Smooth muscle cell (in vitro differentiated cells): ENCODE results near the gene HYKK. TPM values are rescaled to one million over a fixed set of nuclear protein-coding genes. Genes with fewer than 3 reads are reported as not detected.
"Not testable (repeated sequence)": the region's sequence is repeated elsewhere in the genome, so short reads cannot be mapped to it uniquely, and the experiment has no call there.

Source experiments
- DNase-seq: peaks from one replicate; lab custom pipeline; 2025; ENCODE audit not compliant: unreplicated experiment; lab: John Stamatoyannopoulos, UW
- H2AFZ ChIP-seq: fragments of 200-600 bp; sonication (generic); 2 replicates; pipeline ENCODE4 v1.6.0; 2016; ENCODE audit warnings: antibody characterized with exemption, low read depth, mild to moderate bottlenecking
- H3F3A ChIP-seq: fragments of 200-600 bp; sonication (generic); 2 replicates; pipeline ENCODE4 v1.6.0; 2017; ENCODE audit warnings: antibody characterized with exemption, low read depth
- H3K27ac ChIP-seq: fragments of 200-600 bp; sonication (generic); 2 replicates; pipeline ENCODE4 v1.5.1; 2016; ENCODE audit warnings: low read depth, mild to moderate bottlenecking
- H3K27me3 ChIP-seq: fragments of 200-600 bp; sonication (generic); 2 replicates; pipeline ENCODE4 v1.6.1; 2016; ENCODE audit warnings: low read depth, mild to moderate bottlenecking
- H3K36me3 ChIP-seq: fragments of 200-600 bp; sonication (generic); 2 replicates; pipeline ENCODE4 v1.5.1; 2016; ENCODE audit warnings: low read depth
- H3K4me1 ChIP-seq: fragments of 200-600 bp; sonication (generic); 2 replicates; pipeline ENCODE4 v1.5.1; 2016; ENCODE audit warnings: low read depth
- H3K4me2 ChIP-seq: fragments of 200-600 bp; sonication (generic); 2 replicates; pipeline ENCODE4 v1.6.0; 2016; ENCODE audit warnings: mild to moderate bottlenecking
- H3K4me3 ChIP-seq: fragments of 200-600 bp; sonication (generic); 2 replicates; pipeline ENCODE4 v1.5.1; 2016; ENCODE audit warnings: mild to moderate bottlenecking
- H3K79me2 ChIP-seq: fragments of 200-600 bp; sonication (generic); 2 replicates; pipeline ENCODE4 v1.6.0; 2016; ENCODE audit warnings: low read depth, mild to moderate bottlenecking
- H3K9ac ChIP-seq: fragments of 200-600 bp; sonication (generic); 2 replicates; pipeline ENCODE4 v1.6.0; 2016; ENCODE audit warnings: low read depth
- H3K9me3 ChIP-seq: fragments of 200-600 bp; sonication (generic); replicated peaks from 2 replicates; pipeline ENCODE4 v1.5.1; 2016; ENCODE audit warnings: low read depth
- H4K20me1 ChIP-seq: fragments of 200-600 bp; sonication (generic); 2 replicates; pipeline ENCODE4 v1.6.0; 2016; ENCODE audit warnings: low read depth
- CTCF ChIP-seq: fragments of 200-600 bp; sonication (generic); IDR thresholded peaks from 2 replicates; pipeline ENCODE4 v1.5.1; 2017; ENCODE audit warnings: borderline replicate concordance, mild to moderate bottlenecking, antibody characterized with exemption; ENCODE audit not compliant: insufficient read depth, poor library complexity, severe bottlenecking
- WGBS: methylation state at CpG from one replicate; pipeline ENCODE4 v1.1.7; 2016; ENCODE audit warnings: low lambda C conversion rate; 5-methylcytosine and 5-hydroxymethylcytosine counted together
- polyA plus RNA-seq: library from polyadenylated mRNA; unstranded; fragments of >200 nt; fragmentation: Nextera tagmentation; extraction: Ambion mirVana; gene quantifications from 2 replicates; pipeline ENCODE4 v1.2.1, GENCODE V29; 2016
- total RNA-seq: library from RNA; depleted of rRNA; stranded (reverse); fragments of >200 nt; gene quantifications from 2 replicates; pipeline ENCODE4 v1.2.3, GENCODE V29; 2014

The HYKK gene
- total and polyA plus RNA-seq, 2 experiments from 2014 or later = 0.54 to 2.4 TPM

DNA sequence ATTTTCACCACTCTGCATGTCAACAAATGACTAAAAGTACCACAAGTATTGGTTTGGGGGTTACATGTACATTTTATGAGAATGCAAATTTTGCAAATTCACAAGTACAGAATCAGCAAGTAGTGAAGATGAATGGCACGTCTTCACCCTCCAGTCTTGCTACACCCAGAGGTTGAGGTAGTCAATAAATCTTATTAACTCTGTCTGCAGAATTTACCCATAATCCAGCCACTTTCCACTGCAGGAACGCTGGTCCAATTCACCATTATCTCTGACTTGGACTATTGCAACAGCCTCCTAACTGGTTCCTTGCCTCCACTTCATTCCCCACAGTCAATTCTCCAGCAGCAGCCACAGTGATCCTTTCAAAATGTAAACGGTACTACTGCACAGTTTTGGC, 43.4 kb downstream of the HYKK start:
- Histone ChIP-seq H3K27me3 (no peaks in the 10 kb centered on the region), H3K36me3 (peaks cover 33% of the 10 kb centered on the region), H3K9me3 (no peaks in the 10 kb centered on the region), H3K4me3 (no peak overlapping the region), H3K27ac (no peak overlapping the region), H3K4me1 (no peaks in the 10 kb centered on the region), H2AFZ (no peak overlapping the region), H3F3A (peaks cover 17% of the 10 kb centered on the region), H3K9ac (no peak overlapping the region), H4K20me1 (peaks cover 1% of the 10 kb centered on the region), H3K4me2 (no peak overlapping the region), H3K79me2 (no peaks in the 10 kb centered on the region)
- DNase-seq = no peak
- 96% methylated on average over 3 of the region's 3 CpGs for WGBS
- TF ChIP-seq CTCF = no peak

DNA sequence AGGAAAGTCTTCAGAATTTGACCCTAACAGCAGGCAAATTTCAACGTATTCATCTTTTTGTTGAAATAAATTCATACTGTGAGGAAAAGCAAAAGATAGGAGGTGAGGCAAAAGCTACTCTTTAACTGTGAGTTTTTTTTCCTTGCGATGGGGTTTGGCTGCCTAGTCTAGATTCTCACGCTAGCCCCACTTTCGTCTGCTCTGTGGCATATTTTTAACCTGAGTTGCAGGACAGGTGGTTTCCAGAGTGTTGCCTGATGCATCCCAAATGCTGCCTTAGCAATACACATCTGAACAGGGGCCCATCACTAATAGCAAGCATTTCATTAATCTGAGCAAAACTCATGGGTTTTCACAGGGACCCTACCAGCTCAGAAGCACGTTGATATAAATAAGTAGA, 44.5 kb downstream of the HYKK start:
- H3F3A ChIP-seq = peaks cover 17% of the 10 kb centered on the region
- 89% methylated on average over 5 of the region's 5 CpGs for WGBS
- no peak overlapping the region for H3K27ac ChIP-seq
- H3K9me3 ChIP-seq = no peaks in the 10 kb centered on the region
- H3K9ac ChIP-seq = no peak overlapping the region
- no peaks in the 10 kb centered on the region for H4K20me1 ChIP-seq
- H3K27me3 ChIP-seq = no peaks in the 10 kb centered on the region
- no peaks in the 10 kb centered on the region for H3K79me2 ChIP-seq
- no peak for DNase-seq
- no peak for TF ChIP-seq CTCF
- H3K36me3 ChIP-seq = peaks cover 23% of the 10 kb centered on the region
- H3K4me1 ChIP-seq = no peaks in the 10 kb centered on the region
- H2AFZ ChIP-seq = no peak overlapping the region
- H3K4me3 ChIP-seq = no peak overlapping the region
- no peak overlapping the region for H3K4me2 ChIP-seq

GRCh38 chr15:78552597-78552996, 45.2 kb downstream of the HYKK start:
- H4K20me1 ChIP-seq = no peaks in the 10 kb centered on the region
- H3K27ac ChIP-seq = no peak overlapping the region
- no peaks in the 10 kb centered on the region for H3K27me3 ChIP-seq
- no peak overlapping the region for H3K4me3 ChIP-seq
- H3K79me2 ChIP-seq = no peaks in the 10 kb centered on the region
- no peak for TF ChIP-seq CTCF
- H3K4me2 ChIP-seq = no peak overlapping the region
- no peaks in the 10 kb centered on the region for H3K4me1 ChIP-seq
- 85% methylated on average over 5 of the region's 5 CpGs for WGBS
- H3K9me3 ChIP-seq = no peaks in the 10 kb centered on the region
- H3F3A ChIP-seq = peaks cover 15% of the 10 kb centered on the region
- no peak overlapping the region for H3K9ac ChIP-seq
- H3K36me3 ChIP-seq = peaks cover 21% of the 10 kb centered on the region
- DNase-seq = no peak
- H2AFZ ChIP-seq = no peak overlapping the region

DNA sequence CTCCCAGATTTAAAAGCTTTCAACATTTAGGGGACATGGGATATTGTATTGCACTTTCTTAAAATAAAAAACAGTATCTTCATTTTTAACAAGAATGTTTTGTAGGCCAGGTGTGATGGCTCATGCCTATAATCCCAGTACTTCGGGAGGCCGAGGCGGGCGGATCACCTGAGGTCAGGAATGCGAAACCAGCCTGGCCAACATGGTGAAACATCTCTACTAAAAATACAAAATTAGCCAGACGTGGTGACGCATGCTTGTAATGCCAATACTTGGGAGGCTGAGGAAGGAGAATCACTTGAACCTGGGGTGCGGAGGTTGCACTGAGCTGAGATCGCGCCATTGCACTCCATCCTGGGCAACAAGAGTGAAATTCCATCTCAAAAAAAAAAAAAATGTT, 52.8 kb downstream of the HYKK start:
- not testable (repeated sequence) for H3F3A ChIP-seq, H3K4me3 ChIP-seq, H3K9ac ChIP-seq, H4K20me1 ChIP-seq, H3K79me2 ChIP-seq, H3K9me3 ChIP-seq, DNase-seq, H3K36me3 ChIP-seq, H3K4me1 ChIP-seq, H2AFZ ChIP-seq, H3K27me3 ChIP-seq, H3K4me2 ChIP-seq, H3K27ac ChIP-seq
- WGBS = 91% methylated on average over 10 of the region's 10 CpGs
